ENCODE measurements around the gene MS4A10.

DNA sequence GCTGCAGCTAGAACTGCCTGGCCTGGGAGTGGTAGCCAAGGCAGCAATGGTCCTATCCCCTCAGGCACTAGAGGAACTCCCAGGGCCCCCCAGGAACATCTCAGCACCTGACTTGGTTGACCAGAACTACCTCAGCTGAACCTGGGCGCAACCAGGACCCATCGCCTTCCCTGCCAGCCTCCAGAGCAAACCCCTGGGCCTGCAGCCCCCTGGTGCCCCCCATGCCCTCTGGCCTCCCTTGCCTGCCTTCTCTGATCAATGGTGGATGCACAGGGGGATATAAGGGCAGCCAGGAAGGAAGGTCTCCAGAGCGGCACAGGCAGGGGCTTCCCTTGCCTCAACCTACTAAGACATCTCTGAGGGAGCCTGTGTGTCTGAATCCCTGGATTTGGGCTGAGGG is 13.5 kb downstream of the MS4A10 start:
- TF ChIP-seq, protein P1, sequence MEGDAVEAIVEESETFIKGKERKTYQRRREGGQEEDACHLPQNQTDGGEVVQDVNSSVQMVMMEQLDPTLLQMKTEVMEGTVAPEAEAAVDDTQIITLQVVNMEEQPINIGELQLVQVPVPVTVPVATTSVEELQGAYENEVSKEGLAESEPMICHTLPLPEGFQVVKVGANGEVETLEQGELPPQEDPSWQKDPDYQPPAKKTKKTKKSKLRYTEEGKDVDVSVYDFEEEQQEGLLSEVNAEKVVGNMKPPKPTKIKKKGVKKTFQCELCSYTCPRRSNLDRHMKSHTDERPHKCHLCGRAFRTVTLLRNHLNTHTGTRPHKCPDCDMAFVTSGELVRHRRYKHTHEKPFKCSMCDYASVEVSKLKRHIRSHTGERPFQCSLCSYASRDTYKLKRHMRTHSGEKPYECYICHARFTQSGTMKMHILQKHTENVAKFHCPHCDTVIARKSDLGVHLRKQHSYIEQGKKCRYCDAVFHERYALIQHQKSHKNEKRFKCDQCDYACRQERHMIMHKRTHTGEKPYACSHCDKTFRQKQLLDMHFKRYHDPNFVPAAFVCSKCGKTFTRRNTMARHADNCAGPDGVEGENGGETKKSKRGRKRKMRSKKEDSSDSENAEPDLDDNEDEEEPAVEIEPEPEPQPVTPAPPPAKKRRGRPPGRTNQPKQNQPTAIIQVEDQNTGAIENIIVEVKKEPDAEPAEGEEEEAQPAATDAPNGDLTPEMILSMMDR (IDR thresholded peaks at IDR 0.05; ENCODE audit: control extremely low read depth in 1 of 3, insufficient read depth in 1 of 3, low read depth in 1 of 3, low read length in 3 of 3) = no peak
- TF ChIP-seq ASH2L (IDR thresholded peaks at IDR 0.05; ENCODE audit: low read length) (no peak), EZH2 (IDR thresholded peaks at IDR 0.05; ENCODE audit: low read depth, low read length, severe bottlenecking) (no peak), TBP (IDR thresholded peaks at IDR 0.05; ENCODE audit: low read depth, low read length) (no peak), EGR1 (IDR thresholded peaks at IDR 0.05; ENCODE audit: borderline replicate concordance, low read depth, low read length) (no peak), POLR2A (IDR thresholded peaks at IDR 0.05; ENCODE audit: control extremely low read depth in 1 of 2, low read depth in 2 of 2, low read length in 2 of 2) (no peak), POLR2AphosphoS5 (IDR thresholded peaks at IDR 0.05; ENCODE audit: low read depth, low read length) (no peak)

Data from H1 (cell line).